H9 (cell line): ENCODE measurements around the gene TNRC6C. TPM values are rescaled to one million over a fixed set of nuclear protein-coding genes. Genes with fewer than 3 reads are reported as not detected.
A peak's percentile ranks its signal among the peaks of the same experiment; 100 is the strongest.

Source experiments
- DNase-seq: peaks from one replicate; pipeline ENCODE4 v3.0.0-alpha.2; 2017
- H2AFZ ChIP-seq: one replicate; pipeline ENCODE4 v1.6.1; 2013; ENCODE audit warnings: mild to moderate bottlenecking, low read length, control low read depth, moderate library complexity
- H2AK5ac ChIP-seq: 2 replicates; pipeline ENCODE4 v1.6.1; 2013; ENCODE audit warnings: low read length, control low read depth, mixed read lengths; ENCODE audit not compliant: insufficient read length
- H2BK120ac ChIP-seq: one replicate; pipeline ENCODE4 v1.6.1; 2013; ENCODE audit warnings: low read depth, mild to moderate bottlenecking, low read length, control low read depth, inconsistent platforms; ENCODE audit not compliant: poor library complexity, severe bottlenecking
- H2BK12ac ChIP-seq: 2 replicates; pipeline ENCODE4 v1.6.1; 2013; ENCODE audit warnings: low read length, control low read depth, mixed read lengths, low read depth; ENCODE audit not compliant: insufficient read length
- H2BK15ac ChIP-seq: 2 replicates; pipeline ENCODE4 v1.6.1; 2013; ENCODE audit warnings: low read depth, low read length, control low read depth
- H2BK20ac ChIP-seq: one replicate; pipeline ENCODE4 v1.6.1; 2013; ENCODE audit warnings: low read depth, mild to moderate bottlenecking, low read length, control low read depth, inconsistent platforms; ENCODE audit not compliant: poor library complexity, severe bottlenecking
- H2BK5ac ChIP-seq: 2 replicates; pipeline ENCODE4 v1.6.1; 2013; ENCODE audit warnings: low read length, control low read depth, mixed read lengths; ENCODE audit not compliant: insufficient read length
- H3K14ac ChIP-seq: 2 replicates; pipeline ENCODE4 v1.6.1; 2013; ENCODE audit warnings: low read length, control low read depth; ENCODE audit not compliant: insufficient read depth
- H3K18ac ChIP-seq: 2 replicates; pipeline ENCODE4 v1.6.1; 2013; ENCODE audit warnings: low read depth, mild to moderate bottlenecking, mixed read lengths, low read length, control low read depth; ENCODE audit not compliant: insufficient read length
- H3K23ac ChIP-seq: 2 replicates; pipeline ENCODE4 v1.6.1; 2013; ENCODE audit warnings: low read length, control low read depth, mixed read lengths, low read depth; ENCODE audit not compliant: insufficient read length
- H3K23me2 ChIP-seq: 2 replicates; pipeline ENCODE4 v1.6.1; 2013; ENCODE audit warnings: low read depth, mild to moderate bottlenecking, mixed read lengths, low read length, control low read depth; ENCODE audit not compliant: insufficient read length, poor library complexity, severe bottlenecking
- H3K27ac ChIP-seq: 2 replicates; pipeline ENCODE4 v1.5.1; 2013; ENCODE audit warnings: low read length, control low read depth, mixed read lengths, low read depth; ENCODE audit not compliant: insufficient read length
- H3K27me3 ChIP-seq: 2 replicates; pipeline ENCODE4 v1.6.1; 2013; ENCODE audit warnings: low read length, control low read depth, inconsistent platforms; ENCODE audit not compliant: insufficient read depth
- H3K4ac ChIP-seq: 2 replicates; pipeline ENCODE4 v1.6.1; 2013; ENCODE audit warnings: low read depth, mild to moderate bottlenecking, control low read depth, inconsistent platforms, low read length, moderate library complexity
- H3K4me1 ChIP-seq: 2 replicates; pipeline ENCODE4 v1.6.1; 2013; ENCODE audit warnings: low read length, control low read depth, inconsistent platforms; ENCODE audit not compliant: insufficient read depth
- H3K4me2 ChIP-seq: 2 replicates; pipeline ENCODE4 v1.6.1; 2013; ENCODE audit warnings: low read length, control low read depth, mixed read lengths; ENCODE audit not compliant: insufficient read length, insufficient read depth
- H3K56ac ChIP-seq: 2 replicates; pipeline ENCODE4 v1.6.1; 2013; ENCODE audit warnings: low read depth, mild to moderate bottlenecking, mixed read lengths, low read length, control low read depth; ENCODE audit not compliant: insufficient read length
- H3K79me1 ChIP-seq: 2 replicates; pipeline ENCODE4 v1.6.1; 2013; ENCODE audit warnings: low read depth, mild to moderate bottlenecking, moderate library complexity, low read length, control low read depth, inconsistent platforms; ENCODE audit not compliant: insufficient read depth, poor library complexity, severe bottlenecking
- H3K79me2 ChIP-seq: 2 replicates; pipeline ENCODE4 v1.6.1; 2013; ENCODE audit warnings: low read length, control low read depth, inconsistent platforms; ENCODE audit not compliant: insufficient read depth
- H3K9ac ChIP-seq: 2 replicates; pipeline ENCODE4 v1.6.1; 2013; ENCODE audit warnings: low read length, control low read depth, mixed read lengths; ENCODE audit not compliant: insufficient read length; ENCODE audit errors: extremely low read depth
- H3K9me3 ChIP-seq: one replicate; pipeline ENCODE4 v1.6.1; 2013; ENCODE audit warnings: low read depth, low read length, inconsistent platforms; ENCODE audit not compliant: control insufficient read depth
- H3T11ph ChIP-seq: one replicate; pipeline ENCODE4 v1.6.1; 2013; ENCODE audit warnings: mild to moderate bottlenecking, low read length, control low read depth, inconsistent platforms
- H4K20me1 ChIP-seq: one replicate; pipeline ENCODE4 v1.6.1; 2013; ENCODE audit not compliant: control insufficient read depth, insufficient read length, insufficient read depth
- H4K5ac ChIP-seq: 2 replicates; pipeline ENCODE4 v1.6.1; 2013; ENCODE audit warnings: low read depth, mild to moderate bottlenecking, mixed read lengths, low read length, control low read depth; ENCODE audit not compliant: insufficient read length
- H4K8ac ChIP-seq: replicated peaks from 2 replicates; pipeline ENCODE4 v1.6.1; 2013; ENCODE audit warnings: low read length, control low read depth, mixed read lengths, low read depth; ENCODE audit not compliant: insufficient read length
- H4K91ac ChIP-seq: 2 replicates; pipeline ENCODE4 v1.6.1; 2013; ENCODE audit warnings: low read depth, mild to moderate bottlenecking, moderate library complexity, mixed read lengths, low read length, control low read depth; ENCODE audit not compliant: insufficient read length
- H3K27ac Mint-ChIP-seq, 3 experiments: 2 replicates in 2 of 3; 3 replicates in 1 of 3; pipeline ENCODE4 v1.8.0; 2020 to 2021; ENCODE audit warnings: mixed read lengths in 3 of 3, mild to moderate bottlenecking in 1 of 3, moderate library complexity in 1 of 3
- H3K27me3 Mint-ChIP-seq: 2 replicates; pipeline ENCODE4 v1.8.0; 2021; ENCODE audit warnings: low read depth, mild to moderate bottlenecking, moderate library complexity, mixed read lengths
- H3K36me3 Mint-ChIP-seq, 3 experiments: 2 replicates in 2 of 3; 3 replicates in 1 of 3; pipeline ENCODE4 v1.8.0; 2020 to 2021; ENCODE audit warnings: low read depth in 3 of 3, mixed read lengths in 3 of 3; ENCODE audit not compliant: insufficient read depth in 1 of 3
- H3K4me1 Mint-ChIP-seq, 2 experiments: 2 replicates each; pipeline ENCODE4 v1.8.0; 2020; ENCODE audit warnings: mixed read lengths in 2 of 2
- H3K4me3 Mint-ChIP-seq, 2 experiments: 2 replicates in 1 of 2; 3 replicates in 1 of 2; pipeline ENCODE4 v1.8.0; 2020 to 2021; ENCODE audit warnings: mild to moderate bottlenecking in 2 of 2, mixed read lengths in 2 of 2, moderate library complexity in 1 of 2
- H3K9me3 Mint-ChIP-seq, 2 experiments: 2 replicates in 1 of 2; 3 replicates in 1 of 2; pipeline ENCODE4 v1.8.0; 2020; ENCODE audit warnings: mild to moderate bottlenecking in 2 of 2, mixed read lengths in 2 of 2, moderate library complexity in 1 of 2
- WGBS: extraction: QIAGEN DNeasy Blood & Tissue Kit; methylation state at CpG from one replicate; pipeline ENCODE4 v1.1.7; 2013; ENCODE audit warnings: missing lambda C conversion rate, low lambda C conversion rate, mixed read lengths; ENCODE audit not compliant: insufficient read length; ENCODE audit errors: extremely low coverage; 5-methylcytosine and 5-hydroxymethylcytosine counted together
- total RNA-seq: library from RNA; stranded (reverse); gene quantifications from 2 replicates; pipeline ENCODE4 v1.2.1, GENCODE V29; 2021
- TF ChIP-seq, protein P1 (sequence below): fragments of 200-600 bp; sonication (generic); conservative IDR thresholded peaks from 3 replicates; pipeline ENCODE4 v1.8.0; 2021; ENCODE audit warnings: antibody characterized with exemption, mild to moderate bottlenecking

The TNRC6C gene
- total RNA-seq, 1 experiment from 2014 or later = 24.7 TPM

DNA sequence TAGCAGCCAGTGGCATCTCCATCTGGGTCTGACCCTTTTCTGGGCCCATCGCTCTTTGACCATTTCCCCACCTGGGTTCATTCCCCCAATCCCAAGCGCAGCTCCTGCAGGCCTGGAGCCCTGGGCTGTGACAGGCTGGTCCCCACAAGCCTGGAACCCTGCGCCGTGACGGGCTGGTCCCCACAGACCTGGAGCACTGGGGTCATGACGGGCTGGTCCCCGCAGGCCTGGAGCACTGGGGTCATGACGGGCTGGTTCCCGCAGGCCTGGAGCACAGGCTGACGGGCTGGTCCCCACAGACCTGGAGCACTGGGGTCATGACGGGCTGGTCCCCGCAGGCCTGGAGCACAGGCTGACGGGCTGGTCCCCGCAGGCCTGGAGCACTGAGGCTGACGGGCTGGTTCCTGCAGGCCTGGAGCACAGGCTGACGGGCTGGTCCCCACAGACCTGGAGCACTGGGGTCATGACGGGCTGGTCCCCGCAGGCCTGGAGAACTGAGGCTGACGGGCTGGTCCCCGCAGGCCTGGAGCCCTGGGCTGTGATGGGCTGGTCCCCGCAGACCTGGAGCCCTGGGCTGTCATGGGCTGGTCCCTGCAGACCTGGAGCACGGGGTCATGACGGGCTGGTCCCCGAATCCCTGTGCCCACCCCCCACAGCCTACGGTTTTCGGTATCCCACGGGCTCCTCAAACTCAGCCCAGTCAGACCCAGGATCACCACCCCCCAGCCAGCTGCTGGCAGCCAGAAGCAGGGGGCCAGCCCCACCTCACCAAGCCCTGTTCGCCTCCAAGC is 153.4 kb downstream of the TNRC6C start:
- WGBS = no CpG with 5 or more reads among the region's 28 CpGs
- no peaks in the 10 kb centered on the region for H3K9me3 Mint-ChIP-seq
- TF ChIP-seq, protein P1, sequence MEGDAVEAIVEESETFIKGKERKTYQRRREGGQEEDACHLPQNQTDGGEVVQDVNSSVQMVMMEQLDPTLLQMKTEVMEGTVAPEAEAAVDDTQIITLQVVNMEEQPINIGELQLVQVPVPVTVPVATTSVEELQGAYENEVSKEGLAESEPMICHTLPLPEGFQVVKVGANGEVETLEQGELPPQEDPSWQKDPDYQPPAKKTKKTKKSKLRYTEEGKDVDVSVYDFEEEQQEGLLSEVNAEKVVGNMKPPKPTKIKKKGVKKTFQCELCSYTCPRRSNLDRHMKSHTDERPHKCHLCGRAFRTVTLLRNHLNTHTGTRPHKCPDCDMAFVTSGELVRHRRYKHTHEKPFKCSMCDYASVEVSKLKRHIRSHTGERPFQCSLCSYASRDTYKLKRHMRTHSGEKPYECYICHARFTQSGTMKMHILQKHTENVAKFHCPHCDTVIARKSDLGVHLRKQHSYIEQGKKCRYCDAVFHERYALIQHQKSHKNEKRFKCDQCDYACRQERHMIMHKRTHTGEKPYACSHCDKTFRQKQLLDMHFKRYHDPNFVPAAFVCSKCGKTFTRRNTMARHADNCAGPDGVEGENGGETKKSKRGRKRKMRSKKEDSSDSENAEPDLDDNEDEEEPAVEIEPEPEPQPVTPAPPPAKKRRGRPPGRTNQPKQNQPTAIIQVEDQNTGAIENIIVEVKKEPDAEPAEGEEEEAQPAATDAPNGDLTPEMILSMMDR = no peak

More for the DNA sequence above, 153.4 kb downstream of the TNRC6C start:
- H3K4me1 ChIP-seq = no peaks in the 10 kb centered on the region
- H3K56ac ChIP-seq = no peak overlapping the region
- H3K79me2 ChIP-seq = no peaks in the 10 kb centered on the region
- H3K14ac ChIP-seq = no peak overlapping the region
- H2BK12ac ChIP-seq = no peak overlapping the region
- no peaks in the 10 kb centered on the region for H3K23me2 ChIP-seq
- H3K9me3 ChIP-seq = no peaks in the 10 kb centered on the region
- no peak overlapping the region for H2BK20ac ChIP-seq
- Mint-ChIP-seq H3K4me1 (peaks cover 2% of the 10 kb centered on the region in 2 experiments; a peak in 3 of 4 replicates), H3K36me3 (peaks cover under 1 to 38% (median 10%) of the 10 kb centered on the region in 3 experiments; a peak in 4 of 7 replicates), H3K27ac (peak overlapping the region in 1 of 3 experiments; percentile 93; a peak in 1 of 7 replicates), H3K27me3 (no peaks in the 10 kb centered on the region; the same call in 1 of the 2 replicates), H3K4me3 (no peak overlapping the region)
- no peak overlapping the region for H2AK5ac ChIP-seq
- no peak overlapping the region for H4K91ac ChIP-seq
- no peak overlapping the region for H2BK15ac ChIP-seq
- no peak overlapping the region for H3K4me2 ChIP-seq
- no peaks in the 10 kb centered on the region for H3K27me3 ChIP-seq
- DNase-seq = no peak
- H2BK120ac ChIP-seq = no peak overlapping the region
- H2BK5ac ChIP-seq = no peak overlapping the region
- no peak overlapping the region for H3K4ac ChIP-seq
- no peaks in the 10 kb centered on the region for H4K20me1 ChIP-seq
- H3K23ac ChIP-seq = no peak overlapping the region
- H4K8ac ChIP-seq = no peak overlapping the region
- H3K79me1 ChIP-seq = no peaks in the 10 kb centered on the region
- H2AFZ ChIP-seq = no peak overlapping the region
- H3K18ac ChIP-seq = no peak overlapping the region
- H3T11ph ChIP-seq = no peak overlapping the region
- no peak overlapping the region for H4K5ac ChIP-seq
- H3K27ac ChIP-seq = no peak overlapping the region
- H3K9ac ChIP-seq = no peak overlapping the region
